ENCODE measurements around the gene C3orf62. TPM values are rescaled to one million over a fixed set of nuclear protein-coding genes. Genes with fewer than 3 reads are reported as not detected.

Gene C3orf62
- total and polyA plus RNA-seq, 10 of the 15 experiments (the other 5 are each of a cell fraction or from before 2014, with no cell fraction given): 2.7 to 7.5 (median 4.2) TPM

GRCh38 chr3:49238274-49239127, 38.5 kb downstream of the C3orf62 start:
- peak overlapping the region; percentile 25 for H2AFZ ChIP-seq (ENCODE audit: control insufficient read depth, low read depth, low read length)
- H3K9ac ChIP-seq (ENCODE audit: control insufficient read depth, insufficient read depth, low read length): no peak overlapping the region
- H3K4me3 ChIP-seq: no peak overlapping the region
- BruUV-seq (replicated peaks): no TSS peak
- CTCF ChIA-PET: interaction anchor here (0.7 kb wide), 1 partner anchor 206 kb away, joined by 4 read pairs; no protein-coding TSS in a partner anchor
- H3K27ac ChIP-seq (ENCODE audit: control insufficient read depth, insufficient read depth): no peak overlapping the region
- H3K4me1 ChIP-seq (ENCODE audit: control insufficient read depth, insufficient read depth, low read length): no peaks in the 10 kb centered on the region
- in situ Hi-C loops (cut with MboI) (no loop called here), intact Hi-C loops (cut with micrococcal nuclease; ENCODE audit: unreplicated experiment) (no loop called here)
- peaks cover 5% of the 10 kb centered on the region for H3K9me3 ChIP-seq (replicated peaks; ENCODE audit: control insufficient read depth, insufficient read depth, low read length)
- RAD21 ChIA-PET (ENCODE audit: unreplicated experiment): interaction anchor here (0.8 kb wide), 1 partner anchor 67 kb away, joined by 3 read pairs; the partner anchor contains the start of gene KLHDC8B
- FAIRE-seq (peak; percentile 31), ATAC-seq (peak; percentile 49), DNase-seq (ENCODE audit: low read depth, low spot score) (peak; percentile 34)
- H3K27me3 ChIP-seq (replicated peaks in 1 of 2; ENCODE audit: control insufficient read depth in 2 of 2, insufficient read depth in 2 of 2, low read length in 1 of 2): no peaks in the 10 kb centered on the region
- SMC1A ChIA-PET (ENCODE audit: uncharacterized antibody, unreplicated experiment): interaction anchor here (0.7 kb wide), 1 partner anchor 230 kb away, joined by 3 read pairs; no protein-coding TSS in a partner anchor
- 43% methylated on average over 9 of the region's 9 CpGs for WGBS (ENCODE audit: insufficient coverage, insufficient replicate concordance, low lambda C conversion rate, missing lambda C conversion rate)
- no peaks in the 10 kb centered on the region for H3K36me3 ChIP-seq (ENCODE audit: control insufficient read depth in 2 of 2, insufficient read depth in 2 of 2, low read length in 1 of 2)
- POLR2A ChIA-PET: no interaction called here
- H4K20me1 ChIP-seq (ENCODE audit: control insufficient read depth, insufficient read depth): no peaks in the 10 kb centered on the region
- H3K79me2 ChIP-seq (ENCODE audit: control insufficient read depth, insufficient read depth, low read length): no peaks in the 10 kb centered on the region
- H3K4me2 ChIP-seq (ENCODE audit: control insufficient read depth, insufficient read depth): no peak overlapping the region
- no peak for TF ChIP-seq RBBP5 (conservative IDR thresholded peaks at IDR 0.05)
- TF ChIP-seq MYC (IDR thresholded peaks at IDR 0.05; ENCODE audit: insufficient read depth, insufficient read length, insufficient replicate concordance, low read length, severe bottlenecking): no peak
- peak; percentile 59 to 67 for TF ChIP-seq IKZF2 (IDR thresholded peaks at IDR 0.05)
- 0 out of 2 replicates have a peak, but pooled peaks have one; percentile 61 for TF ChIP-seq TCF3 (IDR thresholded peaks at IDR 0.05; ENCODE audit: borderline replicate concordance, insufficient read depth, low read depth, low read length)
- TF ChIP-seq MLLT1 (IDR thresholded peaks at IDR 0.05): 0 out of 2 replicates have a peak, but pooled peaks have one; percentile 21
- TF ChIP-seq PAX8 (IDR thresholded peaks at IDR 0.05): no peak
- TF ChIP-seq ATF2 (IDR thresholded peaks at IDR 0.05; ENCODE audit: low read length): 0 out of 2 replicates have a peak, but pooled peaks have one; percentile 18
- 0 out of 2 replicates have a peak, but pooled peaks have one; percentile 28 for TF ChIP-seq MTA2 (IDR thresholded peaks at IDR 0.05; ENCODE audit: low read depth)
- TF ChIP-seq ATF7 (IDR thresholded peaks at IDR 0.05; ENCODE audit: low read depth): peak; percentile 60; the same call in 1 of the 2 replicates
- TF ChIP-seq, protein P1, sequence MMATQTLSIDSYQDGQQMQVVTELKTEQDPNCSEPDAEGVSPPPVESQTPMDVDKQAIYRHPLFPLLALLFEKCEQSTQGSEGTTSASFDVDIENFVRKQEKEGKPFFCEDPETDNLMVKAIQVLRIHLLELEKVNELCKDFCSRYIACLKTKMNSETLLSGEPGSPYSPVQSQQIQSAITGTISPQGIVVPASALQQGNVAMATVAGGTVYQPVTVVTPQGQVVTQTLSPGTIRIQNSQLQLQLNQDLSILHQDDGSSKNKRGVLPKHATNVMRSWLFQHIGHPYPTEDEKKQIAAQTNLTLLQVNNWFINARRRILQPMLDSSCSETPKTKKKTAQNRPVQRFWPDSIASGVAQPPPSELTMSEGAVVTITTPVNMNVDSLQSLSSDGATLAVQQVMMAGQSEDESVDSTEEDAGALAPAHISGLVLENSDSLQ (IDR thresholded peaks at IDR 0.05): peak; percentile 91
- peak; percentile 21 for TF ChIP-seq MEF2B (IDR thresholded peaks at IDR 0.05; ENCODE audit: partially characterized antibody, poor library complexity, severe bottlenecking)
- no peak for TF ChIP-seq CHD2 (IDR thresholded peaks at IDR 0.05; ENCODE audit: borderline replicate concordance, low read depth, low read length)
- no peak for TF ChIP-seq EP300 (IDR thresholded peaks at IDR 0.05; ENCODE audit: borderline replicate concordance in 1 of 2, control insufficient read depth in 1 of 2, low read depth in 2 of 2, low read length in 2 of 2)
- TF ChIP-seq RELB (IDR thresholded peaks at IDR 0.05; ENCODE audit: low read depth): peak; percentile 61; the same call in 1 of the 2 replicates
- peak; percentile 33 for TF ChIP-seq JUNB (IDR thresholded peaks at IDR 0.05)
- peak; percentile 85; the same call in 1 of the 2 replicates for TF ChIP-seq ASH2L (IDR thresholded peaks at IDR 0.05; ENCODE audit: borderline replicate concordance, low read depth)

All from GM12878 (cell line).